ENCODE measurements around the gene PCDHGC5. TPM values are rescaled to one million over a fixed set of nuclear protein-coding genes. Genes with fewer than 3 reads are reported as not detected.

The PCDHGC5 gene
- total and polyA plus RNA-seq, 2 donors (not counting 1 experiment from before 2014, with no cell fraction given): 0.10 to 0.67 TPM

- no peaks in the 10 kb centered on the region for H3K79me2 ChIP-seq (ENCODE audit: control insufficient read depth, insufficient read depth, low read length)
- no peak for ATAC-seq (ENCODE audit: low read depth)
- TF ChIP-seq, protein P1, sequence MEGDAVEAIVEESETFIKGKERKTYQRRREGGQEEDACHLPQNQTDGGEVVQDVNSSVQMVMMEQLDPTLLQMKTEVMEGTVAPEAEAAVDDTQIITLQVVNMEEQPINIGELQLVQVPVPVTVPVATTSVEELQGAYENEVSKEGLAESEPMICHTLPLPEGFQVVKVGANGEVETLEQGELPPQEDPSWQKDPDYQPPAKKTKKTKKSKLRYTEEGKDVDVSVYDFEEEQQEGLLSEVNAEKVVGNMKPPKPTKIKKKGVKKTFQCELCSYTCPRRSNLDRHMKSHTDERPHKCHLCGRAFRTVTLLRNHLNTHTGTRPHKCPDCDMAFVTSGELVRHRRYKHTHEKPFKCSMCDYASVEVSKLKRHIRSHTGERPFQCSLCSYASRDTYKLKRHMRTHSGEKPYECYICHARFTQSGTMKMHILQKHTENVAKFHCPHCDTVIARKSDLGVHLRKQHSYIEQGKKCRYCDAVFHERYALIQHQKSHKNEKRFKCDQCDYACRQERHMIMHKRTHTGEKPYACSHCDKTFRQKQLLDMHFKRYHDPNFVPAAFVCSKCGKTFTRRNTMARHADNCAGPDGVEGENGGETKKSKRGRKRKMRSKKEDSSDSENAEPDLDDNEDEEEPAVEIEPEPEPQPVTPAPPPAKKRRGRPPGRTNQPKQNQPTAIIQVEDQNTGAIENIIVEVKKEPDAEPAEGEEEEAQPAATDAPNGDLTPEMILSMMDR (IDR thresholded peaks at IDR 0.05): no peak
- TF ChIP-seq EZH2 (IDR thresholded peaks at IDR 0.05; ENCODE audit: borderline replicate concordance, insufficient read depth, low read depth, low read length, poor library complexity, severe bottlenecking): no peak
- intact Hi-C loops (cut with micrococcal nuclease): no loop called here
- CTCF ChIA-PET: interaction anchor here (1.4 to 4.2 kb wide), 2 partner anchors 9 to 21 kb away, joined by 3 to 15 read pairs; no protein-coding TSS in a partner anchor
- no peaks in the 10 kb centered on the region for H3K36me3 ChIP-seq (replicated peaks in 1 of 2; ENCODE audit: control extremely low read depth in 1 of 2, control insufficient read depth in 1 of 2, extremely low read depth in 1 of 2, insufficient read depth in 2 of 2, low read length in 1 of 2)
- Mint-ChIP-seq H3K27me3 (no peaks in the 10 kb centered on the region), H3K4me3 (no peak overlapping the region), H3K27ac (no peak overlapping the region), H3K9me3 (ENCODE audit: insufficient read depth) (no peaks in the 10 kb centered on the region), H3K4me1 (peaks cover 26% of the 10 kb centered on the region)
- 77% methylated on average over 2 of the region's 2 CpGs for WGBS (ENCODE audit: insufficient coverage)
- DNase-seq: no peak
- no peaks in the 10 kb centered on the region for H3K27me3 ChIP-seq (replicated peaks in 1 of 4; ENCODE audit: control extremely low read depth in 1 of 4, control insufficient read depth in 3 of 4, insufficient read depth in 4 of 4, low read length in 3 of 4)
- POLR2A ChIA-PET: no interaction called here
- no peak overlapping the region for H2AFZ ChIP-seq (ENCODE audit: insufficient read depth, low read depth, low read length, poor library complexity, severe bottlenecking)
- H3K4me2 ChIP-seq (replicated peaks; ENCODE audit: low read depth, low read length, poor library complexity, severe bottlenecking): no peak overlapping the region
- no peak overlapping the region for H3K9ac ChIP-seq (ENCODE audit: low read length)
- H3K4me1 ChIP-seq (ENCODE audit: control insufficient read depth in 2 of 2, insufficient read depth in 2 of 2, low read length in 2 of 2): peaks cover 11 to 22% of the 10 kb centered on the region in 2 donors
- no peak overlapping the region for H3K4me3 ChIP-seq (ENCODE audit: control extremely low read depth in 1 of 5, extremely low read depth in 1 of 5, insufficient read depth in 1 of 5, low read depth in 2 of 5, low read length in 4 of 5)
- H3K27ac ChIP-seq (ENCODE audit: low read length in 2 of 2): no peak overlapping the region
- no peaks in the 10 kb centered on the region for H4K20me1 ChIP-seq (ENCODE audit: control insufficient read depth, insufficient read depth, low read length, poor library complexity, severe bottlenecking)
- H3K9me3 ChIP-seq (ENCODE audit: control extremely low read depth in 1 of 3, control insufficient read depth in 2 of 3, insufficient read depth in 1 of 3, low read length in 2 of 3): no peaks in the 10 kb centered on the region
Measured at GRCh38 chr5:141503681-141504080, 14.8 kb downstream of the PCDHGC5 start.

GRCh38 chr5:141504216-141504615 lies 15.3 kb downstream of the PCDHGC5 start:
- H3K9me3 Mint-ChIP-seq (ENCODE audit: insufficient read depth): no peaks in the 10 kb centered on the region
- Histone ChIP-seq H3K4me3 (ENCODE audit: control extremely low read depth in 1 of 5, extremely low read depth in 1 of 5, insufficient read depth in 1 of 5, low read depth in 2 of 5, low read length in 4 of 5) (no peak overlapping the region), H3K4me2 (replicated peaks; ENCODE audit: low read depth, low read length, poor library complexity, severe bottlenecking) (no peak overlapping the region), H3K9me3 (ENCODE audit: control extremely low read depth in 1 of 3, control insufficient read depth in 2 of 3, insufficient read depth in 1 of 3, low read length in 2 of 3) (no peaks in the 10 kb centered on the region), H3K4me1 (ENCODE audit: control insufficient read depth in 2 of 2, insufficient read depth in 2 of 2, low read length in 2 of 2) (peaks cover 17 to 27% of the 10 kb centered on the region in 2 donors), H3K79me2 (ENCODE audit: control insufficient read depth, insufficient read depth, low read length) (no peaks in the 10 kb centered on the region), H3K9ac (ENCODE audit: low read length) (no peak overlapping the region), H3K27me3 (replicated peaks in 1 of 4; ENCODE audit: control extremely low read depth in 1 of 4, control insufficient read depth in 3 of 4, insufficient read depth in 4 of 4, low read length in 3 of 4) (no peaks in the 10 kb centered on the region), H4K20me1 (ENCODE audit: control insufficient read depth, insufficient read depth, low read length, poor library complexity, severe bottlenecking) (no peaks in the 10 kb centered on the region), H3K36me3 (replicated peaks in 1 of 2; ENCODE audit: control extremely low read depth in 1 of 2, control insufficient read depth in 1 of 2, extremely low read depth in 1 of 2, insufficient read depth in 2 of 2, low read length in 1 of 2) (no peaks in the 10 kb centered on the region), H3K27ac (ENCODE audit: low read length in 2 of 2) (no peak overlapping the region), H2AFZ (ENCODE audit: insufficient read depth, low read depth, low read length, poor library complexity, severe bottlenecking) (no peak overlapping the region)
- intact Hi-C loops (cut with micrococcal nuclease): no loop called here
- ChIA-PET POLR2A (no interaction called here), CTCF (no interaction called here)
- WGBS (ENCODE audit: insufficient coverage): 89% methylated on average over 3 of the region's 4 CpGs
- DNase-seq: no peak
- TF ChIP-seq EZH2 (IDR thresholded peaks at IDR 0.05; ENCODE audit: borderline replicate concordance, insufficient read depth, low read depth, low read length, poor library complexity, severe bottlenecking): no peak
- TF ChIP-seq, protein P1 (IDR thresholded peaks at IDR 0.05): no peak
- no peak overlapping the region for H3K4me3 Mint-ChIP-seq
- no peak overlapping the region for H3K27ac Mint-ChIP-seq
- H3K27me3 Mint-ChIP-seq: no peaks in the 10 kb centered on the region
- ATAC-seq (ENCODE audit: low read depth): no peak
- H3K4me1 Mint-ChIP-seq: peaks cover 32% of the 10 kb centered on the region
